GM18502 (cell line): ENCODE measurements around the gene PTPRJ.

Experiments
- ATAC-seq: cut with Tn5 transposase; IDR thresholded peaks from one replicate; pipeline ENCODE4 v1.9.1; 2021; ENCODE audit warnings: mild to moderate bottlenecking; ENCODE audit not compliant: unreplicated experiment, poor library complexity

The PTPRJ gene

DNA sequence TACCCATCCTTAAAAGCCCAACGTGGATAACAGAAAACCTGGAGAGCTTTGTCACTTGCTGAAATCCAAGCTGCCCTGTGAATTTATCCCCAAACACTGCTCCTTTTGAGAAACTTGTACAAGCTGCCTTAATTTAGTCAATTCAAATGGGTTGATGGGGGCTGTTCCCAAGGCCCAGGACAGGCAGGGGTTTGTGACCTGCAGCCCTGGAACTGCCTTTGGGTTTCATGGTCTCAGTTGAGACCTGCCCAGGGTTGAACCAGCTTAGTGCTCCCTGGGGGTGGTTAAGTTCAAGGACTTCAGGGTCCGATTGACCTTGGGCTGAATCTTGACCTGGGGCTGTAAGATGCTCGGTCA, 124.2 kb downstream of the PTPRJ start:
- no peak for ATAC-seq

GRCh38 chr11:48105096-48105990, 125.0 kb downstream of the PTPRJ start:
- no peak for ATAC-seq

- ATAC-seq = no peak
These were observed 125.8 kb downstream of the PTPRJ start for GRCh38 chr11:48106166-48106565.

- ATAC-seq = peak; percentile 88
These were observed 126.9 kb downstream of the PTPRJ start for GRCh38 chr11:48107188-48107704.

DNA sequence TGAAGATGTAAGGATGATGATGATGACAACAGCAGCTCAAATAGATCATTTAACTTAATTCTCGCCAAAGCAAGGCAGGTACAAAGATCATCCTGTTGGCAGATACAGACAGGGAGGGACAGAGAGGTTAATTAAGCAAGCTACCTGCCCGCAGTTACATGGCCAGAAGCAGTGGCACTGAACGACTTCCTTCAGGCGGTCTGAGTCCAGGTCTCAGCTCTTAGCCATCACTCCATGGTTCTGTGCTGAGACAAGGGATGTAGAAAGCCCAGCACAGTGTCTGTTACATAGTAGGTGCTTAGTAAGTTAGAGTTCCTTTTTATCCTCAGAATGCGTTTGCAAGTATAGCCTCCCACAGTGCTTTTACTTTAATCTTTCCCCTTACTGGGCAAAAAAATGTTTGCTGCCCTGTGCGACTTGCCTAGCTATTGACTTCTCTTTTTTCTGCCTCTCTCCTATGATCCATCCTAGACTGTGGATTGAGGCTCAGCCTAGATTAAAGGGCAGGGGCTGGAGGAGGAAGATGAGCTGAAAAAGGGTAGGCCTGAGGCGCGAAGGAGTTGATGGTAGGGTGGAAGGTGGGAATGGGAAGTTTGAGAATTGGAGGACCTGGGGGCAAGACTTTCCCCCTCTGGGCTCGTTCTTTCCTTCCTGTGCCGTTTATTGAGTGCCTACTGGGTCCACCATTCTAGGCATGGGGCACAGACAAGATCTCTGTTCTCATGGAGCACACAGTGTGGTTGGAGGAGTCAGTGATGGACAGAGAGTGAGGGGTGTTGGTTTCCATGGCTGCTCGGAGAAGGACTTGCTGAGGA, 128.1 kb downstream of the PTPRJ start:
- ATAC-seq = no peak

DNA sequence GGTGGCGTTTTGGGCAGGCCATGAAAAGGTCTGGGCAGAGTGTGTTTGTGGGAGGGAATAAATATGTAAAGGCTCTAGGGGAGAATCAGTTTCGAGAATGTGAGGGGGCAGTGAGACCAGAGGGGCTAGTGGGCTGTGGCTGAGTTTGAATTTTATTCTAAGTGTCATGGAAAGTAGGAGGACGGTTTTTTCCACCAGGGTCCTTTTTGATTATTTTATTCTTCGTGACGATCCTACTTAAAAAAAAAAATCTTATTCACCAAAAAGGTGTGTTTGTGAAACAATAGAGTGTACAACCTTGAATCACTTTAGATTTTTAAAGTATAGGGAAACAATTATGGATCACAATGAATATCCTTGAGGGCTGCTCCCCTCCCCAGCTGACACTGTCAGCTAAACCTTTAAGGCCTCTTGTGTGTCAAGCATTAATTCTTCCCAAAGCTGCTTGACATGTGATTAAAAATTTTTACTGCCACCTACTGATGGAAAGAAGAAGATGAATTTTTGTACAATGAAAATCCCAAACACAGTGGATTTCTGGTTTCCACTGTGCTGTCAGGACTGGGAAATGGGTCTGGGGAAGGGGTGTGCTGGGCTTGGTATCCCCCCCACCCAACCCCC, 128.8 kb downstream of the PTPRJ start:
- ATAC-seq = no peak

DNA sequence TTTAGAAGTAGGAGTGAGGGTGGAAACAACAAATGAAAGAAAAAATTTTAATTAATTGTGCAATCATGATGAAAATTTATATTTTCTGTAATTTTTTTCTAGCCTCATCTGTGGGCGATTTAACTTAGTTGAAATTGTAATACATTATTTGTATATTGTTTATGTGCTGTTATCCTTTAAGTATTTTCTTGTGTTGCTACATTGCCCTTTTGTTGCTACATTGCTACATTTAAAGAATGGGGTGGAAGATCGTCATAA, 130.1 kb downstream of the PTPRJ start:
- ATAC-seq = no peak

- no peak for ATAC-seq
These were observed 131.5 kb downstream of the PTPRJ start for GRCh38 chr11:48111891-48112290.

GRCh38 chr11:48114740-48115139, 134.4 kb downstream of the PTPRJ start:
- no peak for ATAC-seq

DNA sequence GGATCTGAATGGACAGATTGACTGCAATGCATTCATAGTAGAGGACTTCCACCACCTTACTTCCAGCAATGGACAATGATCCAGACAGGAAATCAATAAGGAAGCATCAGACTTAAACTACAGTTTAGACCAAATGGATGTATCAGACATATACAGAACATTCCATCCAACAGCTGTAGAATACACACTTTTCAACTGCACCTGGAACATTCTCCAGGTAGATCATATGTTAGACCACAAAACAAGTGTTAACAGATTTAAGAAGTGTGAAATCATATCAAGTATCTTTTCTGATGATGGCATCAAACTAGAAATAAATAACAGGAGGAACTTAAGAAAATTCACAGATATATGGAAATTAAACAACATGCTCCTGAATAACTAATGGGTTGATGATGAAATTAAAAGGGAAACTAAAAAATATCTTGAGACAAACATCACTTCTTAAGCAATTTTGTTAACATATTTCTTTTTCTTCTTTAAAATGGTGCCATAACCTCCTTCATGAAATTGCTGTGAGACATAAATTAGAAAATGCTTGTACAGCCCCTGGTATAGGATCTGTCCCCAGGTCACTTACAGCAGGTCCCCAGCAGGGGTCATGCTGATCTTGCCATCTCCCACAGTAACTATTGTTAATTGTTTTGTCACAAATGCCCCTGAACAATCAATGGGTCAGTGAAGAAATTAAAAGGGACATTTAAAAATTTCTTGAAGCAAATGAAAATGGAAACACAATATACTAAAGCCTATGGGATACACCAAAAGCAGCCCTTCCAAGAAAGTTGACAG, 136.3 kb downstream of the PTPRJ start:
- peak; percentile 75 for ATAC-seq

DNA sequence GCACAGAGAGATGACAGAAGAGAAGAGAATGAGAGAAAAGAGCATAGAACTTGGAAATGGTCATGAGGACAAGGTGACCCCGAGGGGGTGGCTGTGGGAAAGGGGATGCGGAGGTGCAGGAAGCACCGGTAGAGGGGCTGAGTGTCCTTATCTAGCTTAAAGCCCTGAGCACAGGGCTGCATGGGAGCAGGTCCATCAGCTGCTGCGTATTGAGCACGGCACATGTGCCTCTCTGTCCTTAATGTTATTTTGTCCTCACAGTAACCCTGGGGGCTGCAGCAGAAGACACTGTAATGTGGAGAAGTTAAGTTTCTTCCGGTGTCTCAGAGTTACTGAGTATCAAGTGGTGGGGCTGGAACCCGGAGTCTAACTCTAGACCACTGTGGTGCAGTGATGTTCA, 141.9 kb downstream of the PTPRJ start:
- ATAC-seq = no peak

GRCh38 chr11:48122656-48123055, 142.3 kb downstream of the PTPRJ start:
- no peak for ATAC-seq

DNA sequence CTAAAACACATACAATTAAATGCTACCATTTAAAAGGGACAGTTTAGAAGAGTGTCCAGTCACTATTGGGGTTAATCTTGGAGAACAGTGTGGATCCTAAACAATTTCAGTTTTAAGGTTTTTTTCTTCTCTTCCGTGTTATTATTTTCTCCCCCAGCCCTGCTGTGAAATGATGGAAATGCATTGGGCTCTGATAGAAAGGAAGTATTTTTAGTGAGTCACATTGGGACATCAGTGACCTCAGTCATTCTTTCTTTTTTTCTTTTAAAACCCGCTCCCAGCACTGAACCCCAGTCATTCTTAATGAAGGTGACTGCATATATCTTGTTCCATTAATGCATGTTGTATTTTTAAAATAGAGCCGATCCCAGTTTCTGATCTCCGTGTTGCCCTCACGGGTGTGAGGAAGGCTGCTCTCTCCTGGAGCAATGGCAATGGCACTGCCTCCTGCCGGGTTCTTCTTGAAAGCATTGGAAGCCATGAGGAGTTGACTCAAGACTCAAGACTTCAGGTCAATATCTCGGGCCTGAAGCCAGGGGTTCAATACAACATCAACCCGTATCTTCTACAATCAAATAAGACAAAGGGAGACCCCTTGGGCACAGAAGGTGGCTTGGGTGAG, 143.0 kb downstream of the PTPRJ start:
- ATAC-seq = no peak

GRCh38 chr11:48123934-48124755, 143.8 kb downstream of the PTPRJ start:
- ATAC-seq = no peak

- no peak for ATAC-seq
These were observed 144.5 kb downstream of the PTPRJ start for GRCh38 chr11:48124880-48125279.

DNA sequence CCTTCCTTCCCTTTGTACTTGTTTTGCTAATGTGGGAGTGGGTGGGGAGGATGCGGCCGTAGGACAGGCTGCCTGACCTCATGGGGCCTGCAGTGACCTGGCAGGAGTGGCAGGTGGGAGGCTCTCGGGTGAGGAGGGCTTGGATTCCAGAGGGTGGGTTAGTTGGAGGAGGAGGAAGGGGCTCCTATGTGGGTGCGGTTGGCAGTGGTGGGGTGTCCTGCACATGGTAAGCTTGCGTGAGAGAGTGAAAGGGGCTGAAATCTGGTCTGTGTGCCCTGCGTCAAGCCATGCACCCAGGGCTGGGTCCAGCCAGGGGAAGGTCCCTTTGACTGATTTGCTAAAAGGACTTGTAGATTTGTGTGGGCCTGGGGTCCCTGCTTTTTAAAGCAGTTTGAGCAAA, 145.5 kb downstream of the PTPRJ start:
- no peak for ATAC-seq

DNA sequence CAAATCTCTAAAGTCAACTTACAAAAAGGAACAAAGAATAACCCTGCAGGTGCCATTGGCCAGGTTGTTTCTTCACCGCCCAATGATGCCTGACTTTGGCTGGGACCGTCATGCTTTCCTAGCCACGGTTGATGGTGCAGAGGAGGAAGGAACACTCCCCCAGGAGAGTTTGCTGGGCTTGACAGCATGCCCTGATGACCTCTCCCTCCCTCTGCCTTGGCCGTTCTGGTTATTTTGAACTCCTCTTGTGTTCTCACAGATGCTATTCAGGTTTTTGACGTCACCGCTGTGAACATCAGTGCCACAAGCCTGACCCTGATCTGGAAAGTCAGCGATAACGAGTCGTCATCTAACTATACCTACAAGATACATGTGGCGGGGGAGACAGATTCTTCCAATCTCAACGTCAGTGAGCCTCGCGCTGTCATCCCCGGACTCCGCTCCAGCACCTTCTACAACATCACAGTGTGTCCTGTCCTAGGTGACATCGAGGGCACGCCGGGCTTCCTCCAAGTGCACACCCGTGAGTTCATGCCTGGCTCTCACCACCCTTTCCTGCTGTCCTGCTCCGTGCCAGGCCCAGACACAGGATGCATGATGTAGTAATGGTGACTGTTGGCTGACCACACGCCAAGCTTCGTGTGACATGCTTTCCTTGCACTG, 147.3 kb downstream of the PTPRJ start:
- no peak for ATAC-seq

DNA sequence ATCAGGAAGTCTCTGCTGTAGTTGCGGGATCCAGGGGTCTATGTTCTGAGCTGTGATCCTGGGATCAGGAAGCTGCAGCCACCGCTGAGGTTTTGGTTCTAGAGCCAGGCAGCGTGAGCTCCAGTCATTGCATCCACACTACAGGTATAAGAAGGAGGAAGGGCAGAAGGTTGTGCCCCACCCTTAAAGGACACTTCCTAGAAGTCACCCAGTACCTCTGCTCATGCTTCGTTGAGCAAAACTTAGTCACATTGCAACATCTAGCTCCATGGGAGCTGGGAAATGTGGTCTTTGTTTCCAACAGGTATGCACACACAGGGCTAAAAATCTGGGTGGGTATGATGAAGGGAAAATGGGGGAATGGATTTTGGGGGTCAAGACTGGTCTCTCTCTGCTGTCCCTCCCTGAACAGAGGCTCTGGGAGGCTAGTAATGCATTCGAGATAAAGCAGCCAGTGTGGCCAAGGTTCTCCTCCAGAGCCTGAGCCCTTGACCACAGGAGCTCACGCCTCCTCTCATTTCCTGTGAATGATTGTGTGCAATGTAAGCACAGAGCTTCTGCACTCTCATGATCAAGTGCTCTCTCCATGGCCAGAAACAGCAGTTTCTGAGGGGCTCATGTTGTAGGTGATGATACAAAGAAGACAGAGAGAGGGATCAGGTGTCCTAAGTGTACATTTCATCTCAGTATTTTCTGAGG, 149.5 kb downstream of the PTPRJ start:
- ATAC-seq = no peak
